Ovary (tissue), 9 donors: ENCODE results near the gene PAM. TPM values are rescaled to one million over a fixed set of nuclear protein-coding genes. Genes with fewer than 3 reads are reported as not detected.

Experiments used
- DNase-seq, 5 donors: peaks; one replicate each; pipeline ENCODE4 v3.0.0-alpha.2; 2019 to 2020
- H3K27ac ChIP-seq, 2 donors: fragments of 200-600 bp; one replicate each; pipeline versions ENCODE4 v1.5.1 to v1.8.0; 2019 to 2022
- H3K27me3 ChIP-seq: fragments of 200-600 bp; one replicate; pipeline ENCODE4 v1.8.0; 2022
- H3K36me3 ChIP-seq: fragments of 200-600 bp; sonication (generic); one replicate; pipeline ENCODE4 v1.5.1; 2019
- H3K4me1 ChIP-seq: one replicate; pipeline ENCODE4 v1.8.1; 2013; ENCODE audit warnings: mild to moderate bottlenecking, moderate library complexity; ENCODE audit not compliant: insufficient read depth
- H3K4me3 ChIP-seq: fragments of 200-600 bp; sonication (generic); one replicate; pipeline ENCODE4 v1.5.1; 2017
- H3K9me3 ChIP-seq, 2 donors: fragments of 200-600 bp in 1 of 2; sonication (generic) in 1 of 2; one replicate each; pipeline versions ENCODE4 v1.5.1 to v1.8.1; 2013 to 2019; ENCODE audit warnings: mild to moderate bottlenecking in 1 of 2, moderate library complexity in 1 of 2
- EP300 ChIP-seq: sonication (generic); formaldehyde crosslinking; IDR thresholded peaks from one replicate; pipeline ENCODE4 v1.6.1; 2017; ENCODE audit warnings: antibody characterized with exemption
- POLR2A ChIP-seq: fragments of 450-650 bp; IDR thresholded peaks from one replicate; pipeline ENCODE4 v1.6.1; 2017; ENCODE audit warnings: antibody characterized with exemption, mild to moderate bottlenecking, moderate library complexity
- WGBS, 3 donors: extraction: QIAGEN DNeasy Blood & Tissue Kit in 1 of 3; methylation state at CpG; one replicate each; pipeline versions ENCODE4 v1.1.5 to v1.1.7; 2013 to 2017; 5-methylcytosine and 5-hydroxymethylcytosine counted together
- intact Hi-C, 4 donors: fragments of 100-400 bp; cut with DNase I; formaldehyde crosslinking; loops; one replicate each; pipeline versions ENCODE4 v1.11.0 to v1.15.1; 2022 to 2023
- polyA plus RNA-seq, 2 donors: library from polyadenylated mRNA; stranded (reverse); fragments of 200-250 nt in 1 of 2; fragments of 350-450 nt in 1 of 2; fragmentation: Illumina TruSeq in 1 of 2; extraction: RNeasy Lipid Tissue Mini Kit (QIAGEN cat#74804) in 1 of 2; gene quantifications; one replicate each; pipeline ENCODE4 v1.2.3, GENCODE V29; 2013 to 2014
- total RNA-seq, 7 donors: library from RNA; depleted of rRNA in 2 of 7; stranded (reverse); fragments of >200 nt in 2 of 7; fragmentation: NEBNext Ultra II Directional in 3 of 7; extraction: Animal tissue kit (Norgen Biotek cat#: 25700) in 3 of 7; gene quantifications; one replicate each; pipeline versions ENCODE4 v1.1.0 to v1.2.4, GENCODE V29; 2016 to 2023
- TF ChIP-seq, protein P1 (sequence below), 3 donors: fragments of 450-650 bp in 2 of 3; fragments of 200-600 bp in 1 of 3; IDR thresholded peaks; one replicate each; pipeline versions ENCODE4 v1.5.1 to v1.8.0; 2016 to 2022; ENCODE audit warnings: antibody characterized with exemption in 3 of 3, mild to moderate bottlenecking in 1 of 3
- donor health status: DM: no; HTN: no; CAD: no; lungs with moderate emphysema.
- donor health status: DM: no; HTN: no; CAD: no.
- donor health status: Bipolar disorder and iron deficiency.
- donor health status: DM: yes; HTN: yes; CAD: no.
- donor health status: DM: no; HTN: no; CAD: no.
- donor health status: DM: yes; HTN: yes; CAD: no.

The PAM gene
- total and polyA plus RNA-seq, 9 donors, result 124 to 431 (median 187) TPM

DNA sequence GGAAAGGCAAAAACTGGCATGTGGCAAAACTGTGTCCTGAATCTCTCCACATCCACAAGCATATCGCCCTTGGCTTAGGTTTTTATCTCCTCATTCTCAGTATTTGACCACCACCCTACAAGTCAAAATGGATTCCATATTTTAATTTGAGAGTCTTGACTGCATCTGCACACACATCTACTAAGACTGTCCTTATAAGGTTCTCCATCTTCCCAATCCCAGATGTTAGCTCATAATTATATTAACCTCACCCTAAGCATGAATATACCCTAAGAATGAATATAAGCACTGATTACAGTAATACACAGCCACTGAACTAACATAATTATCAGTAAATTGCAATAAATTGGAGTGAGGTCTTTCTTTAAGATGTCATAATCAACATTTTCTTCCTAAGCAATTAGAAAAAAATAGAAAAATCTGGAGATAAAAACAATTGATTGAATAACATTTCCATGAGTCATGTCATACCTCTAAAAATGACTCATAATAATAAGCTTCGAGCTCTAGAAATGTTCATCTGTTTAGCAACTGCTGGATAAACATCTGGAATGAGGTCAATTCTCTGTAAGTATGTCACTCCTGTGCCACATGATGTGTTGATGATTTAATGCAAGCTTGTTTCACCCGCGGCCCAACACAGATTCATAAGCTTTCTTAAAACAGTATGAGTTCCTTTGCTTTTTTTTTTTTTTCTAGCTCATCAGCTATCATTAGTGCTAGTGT, 39.9 kb upstream of the PAM start:
- H3K4me3 ChIP-seq, result no peak overlapping the region
- H3K36me3 ChIP-seq, result no peaks in the 10 kb centered on the region
- H3K27ac ChIP-seq, result no peak overlapping the region
- no peaks in the 10 kb centered on the region for H3K9me3 ChIP-seq
- 71 to 78% (median 72%) methylated on average over 4 of the region's 4 CpGs for WGBS, 3 donors
- no peak for DNase-seq
- no peaks in the 10 kb centered on the region for H3K27me3 ChIP-seq
- no peaks in the 10 kb centered on the region for H3K4me1 ChIP-seq
- intact Hi-C loops, result no loop called here
- TF ChIP-seq, protein P1, sequence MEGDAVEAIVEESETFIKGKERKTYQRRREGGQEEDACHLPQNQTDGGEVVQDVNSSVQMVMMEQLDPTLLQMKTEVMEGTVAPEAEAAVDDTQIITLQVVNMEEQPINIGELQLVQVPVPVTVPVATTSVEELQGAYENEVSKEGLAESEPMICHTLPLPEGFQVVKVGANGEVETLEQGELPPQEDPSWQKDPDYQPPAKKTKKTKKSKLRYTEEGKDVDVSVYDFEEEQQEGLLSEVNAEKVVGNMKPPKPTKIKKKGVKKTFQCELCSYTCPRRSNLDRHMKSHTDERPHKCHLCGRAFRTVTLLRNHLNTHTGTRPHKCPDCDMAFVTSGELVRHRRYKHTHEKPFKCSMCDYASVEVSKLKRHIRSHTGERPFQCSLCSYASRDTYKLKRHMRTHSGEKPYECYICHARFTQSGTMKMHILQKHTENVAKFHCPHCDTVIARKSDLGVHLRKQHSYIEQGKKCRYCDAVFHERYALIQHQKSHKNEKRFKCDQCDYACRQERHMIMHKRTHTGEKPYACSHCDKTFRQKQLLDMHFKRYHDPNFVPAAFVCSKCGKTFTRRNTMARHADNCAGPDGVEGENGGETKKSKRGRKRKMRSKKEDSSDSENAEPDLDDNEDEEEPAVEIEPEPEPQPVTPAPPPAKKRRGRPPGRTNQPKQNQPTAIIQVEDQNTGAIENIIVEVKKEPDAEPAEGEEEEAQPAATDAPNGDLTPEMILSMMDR (IDR thresholded peaks at IDR 0.05), result no peak
- no peak for TF ChIP-seq EP300
- TF ChIP-seq POLR2A, result no peak

DNA sequence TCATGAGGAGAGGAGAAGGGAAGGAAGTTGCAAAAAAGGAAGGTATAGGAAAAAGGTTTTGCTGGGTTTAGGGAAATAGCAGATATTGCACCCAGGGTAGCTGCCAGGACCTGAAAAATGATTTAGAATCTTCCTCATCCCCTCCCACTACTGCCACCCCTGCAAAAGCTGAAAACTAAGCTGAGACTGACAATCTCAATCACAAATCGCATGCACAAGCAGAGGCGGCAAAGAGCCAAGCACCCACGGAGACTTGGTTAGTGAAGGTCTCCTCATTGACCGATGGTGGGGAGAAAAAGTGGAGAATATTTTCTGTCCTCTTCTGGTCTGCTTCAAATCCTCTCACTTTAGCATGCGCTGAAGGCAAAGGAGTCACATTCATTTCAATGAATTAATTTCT, 39.1 kb upstream of the PAM start:
- WGBS, 3 donors, result 95 to 96% (median 95%) methylated on average over 5 of the region's 5 CpGs
- no peak for TF ChIP-seq EP300
- TF ChIP-seq, protein P1 (IDR thresholded peaks at IDR 0.05), result no peak
- Histone ChIP-seq H3K27ac (no peak overlapping the region), H3K36me3 (no peaks in the 10 kb centered on the region), H3K4me1 (no peaks in the 10 kb centered on the region), H3K4me3 (no peak overlapping the region), H3K9me3 (no peaks in the 10 kb centered on the region), H3K27me3 (no peaks in the 10 kb centered on the region)
- DNase-seq, result no peak
- intact Hi-C loops, result no loop called here

DNA sequence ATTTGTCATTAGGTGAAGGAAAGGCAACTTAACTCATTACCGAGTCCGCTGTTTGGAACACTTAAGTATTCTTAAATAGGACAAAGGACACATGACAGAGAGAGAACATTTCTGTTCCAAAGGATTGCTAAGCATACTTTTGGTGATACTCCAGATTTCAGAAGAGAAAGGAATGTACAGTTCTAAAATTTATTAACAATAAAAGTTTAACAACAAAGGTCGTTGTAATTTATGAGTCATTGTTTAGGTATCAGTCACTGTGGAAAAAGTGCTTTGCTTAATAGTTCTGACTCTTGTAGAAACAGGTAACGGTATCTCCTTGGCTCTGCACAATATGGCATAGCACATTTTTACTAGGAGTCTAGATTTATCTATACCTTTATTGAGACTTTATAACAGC, 36.3 kb upstream of the PAM start:
- Histone ChIP-seq H3K4me3 (no peak overlapping the region), H3K4me1 (no peaks in the 10 kb centered on the region), H3K27ac (no peak overlapping the region), H3K9me3 (no peaks in the 10 kb centered on the region), H3K36me3 (no peaks in the 10 kb centered on the region), H3K27me3 (no peaks in the 10 kb centered on the region)
- 75 to 80% (median 75%) methylated on average over 4 of the region's 4 CpGs for WGBS, 3 donors
- TF ChIP-seq POLR2A (no peak), EP300 (no peak)
- TF ChIP-seq, protein P1 (IDR thresholded peaks at IDR 0.05), result no peak
- DNase-seq, result no peak
- intact Hi-C loops, result no loop called here

DNA sequence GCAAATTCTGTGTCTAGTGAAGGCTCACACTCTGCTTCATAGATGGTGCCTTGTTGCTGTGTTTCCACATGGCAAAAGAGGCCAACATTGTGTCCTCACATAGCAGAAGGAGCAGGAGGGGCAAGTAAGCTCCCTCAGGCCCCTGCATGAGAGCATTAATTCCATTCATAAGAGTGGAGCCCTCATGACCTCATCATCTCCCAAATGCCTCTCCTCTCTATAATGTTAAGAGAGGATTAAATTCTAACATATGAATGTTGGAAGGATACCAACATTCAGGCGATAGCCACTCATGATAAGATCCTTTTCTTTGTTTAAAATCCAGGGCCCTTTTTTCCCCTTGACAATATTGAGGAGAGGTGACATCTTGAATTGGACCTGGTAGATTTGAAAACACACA, 35.2 kb upstream of the PAM start:
- no peak overlapping the region for H3K27ac ChIP-seq
- TF ChIP-seq, protein P1 (IDR thresholded peaks at IDR 0.05), result no peak
- no peak for TF ChIP-seq POLR2A
- TF ChIP-seq EP300, result no peak
- DNase-seq, result no peak
- intact Hi-C loops, result no loop called here
- no peak overlapping the region for H3K4me3 ChIP-seq
- no peaks in the 10 kb centered on the region for H3K4me1 ChIP-seq
- H3K27me3 ChIP-seq, result no peaks in the 10 kb centered on the region
- WGBS, 3 donors, result 78 to 90% (median 83%) methylated on average over 1 of the region's 1 CpG
- H3K36me3 ChIP-seq, result no peaks in the 10 kb centered on the region
- H3K9me3 ChIP-seq, result no peaks in the 10 kb centered on the region
